Sigmoid colon (tissue), 7 donors: ENCODE data around the gene TDRD6. TPM values are rescaled to one million over a fixed set of nuclear protein-coding genes. Genes with fewer than 3 reads are reported as not detected.

ENCODE experiments used
- DNase-seq: peaks from one replicate; pipeline ENCODE4 v3.0.0-alpha.2; 2019
- H3K27ac ChIP-seq, 4 donors: fragments of 200-600 bp; sonication (generic); one replicate each; pipeline ENCODE4 v1.5.1; 2016 to 2019; ENCODE audit warnings: mild to moderate bottlenecking in 1 of 4
- H3K27me3 ChIP-seq, 3 donors: fragments of 200-600 bp; sonication (generic); one replicate each; pipeline ENCODE4 v1.5.1; 2019; ENCODE audit warnings: mild to moderate bottlenecking in 1 of 3
- H3K36me3 ChIP-seq, 4 donors: fragments of 200-600 bp; sonication (generic); one replicate each; pipeline ENCODE4 v1.5.1; 2016 to 2019
- H3K4me1 ChIP-seq, 4 donors: fragments of 200-600 bp; sonication (generic); one replicate each; pipeline ENCODE4 v1.5.1; 2017 to 2019
- H3K4me3 ChIP-seq, 4 donors: fragments of 200-600 bp; sonication (generic); one replicate each; pipeline ENCODE4 v1.5.1; 2017 to 2019; ENCODE audit warnings: mild to moderate bottlenecking in 2 of 4, moderate library complexity in 1 of 4
- H3K9me3 ChIP-seq, 4 donors: fragments of 200-600 bp in 3 of 4; sonication (generic) in 3 of 4; one replicate each; pipeline versions ENCODE4 v1.5.1 to v1.6.1; 2013 to 2019
- EP300 ChIP-seq, 4 donors: sonication (generic); formaldehyde crosslinking; IDR thresholded peaks; one replicate each; pipeline ENCODE4 v1.6.1; 2017; ENCODE audit warnings: antibody characterized with exemption in 4 of 4
- POLR2A ChIP-seq, 2 donors: fragments of 450-650 bp; IDR thresholded peaks; one replicate each; pipeline ENCODE4 v1.6.1; 2016; ENCODE audit warnings: antibody characterized with exemption in 2 of 2, mild to moderate bottlenecking in 2 of 2, moderate library complexity in 2 of 2
- POLR2AphosphoS5 ChIP-seq, 4 donors: sonication (generic); formaldehyde crosslinking; IDR thresholded peaks; one replicate each; pipeline ENCODE4 v1.6.1; 2017; ENCODE audit warnings: antibody characterized with exemption in 4 of 4
- WGBS, 2 donors: extraction: QIAGEN DNeasy Blood & Tissue Kit; methylation state at CpG; one replicate each; pipeline ENCODE4 v1.1.7; 2013; 5-methylcytosine and 5-hydroxymethylcytosine counted together
- intact Hi-C: fragments of 100-400 bp; cut with DNase I; formaldehyde crosslinking; loops from one replicate; pipeline ENCODE4 v1.15.1; 2023
- polyA plus RNA-seq, 3 donors: library from polyadenylated mRNA; stranded (reverse); fragments of 200-250 nt; gene quantifications; one replicate each; pipeline ENCODE4 v1.2.3, GENCODE V29; 2013
- total RNA-seq, 4 donors: library from RNA; depleted of rRNA; stranded (reverse); fragments of >200 nt; gene quantifications; one replicate each; pipeline ENCODE4 v1.1.0, GENCODE V29; 2016
- TF ChIP-seq, protein P1 (sequence below), 4 experiments: fragments of 450-650 bp in 3 of 4; fragments of 200-600 bp in 1 of 4; IDR thresholded peaks; one replicate each; pipeline ENCODE4 v1.5.1; 2016 to 2019; ENCODE audit warnings: antibody characterized with exemption in 4 of 4, mild to moderate bottlenecking in 3 of 4, moderate library complexity in 2 of 4
- donor health status: healthy with polysubstance abuse.
- donor health status: Bipolar disorder and iron deficiency.
- donor health status: healthy.

The TDRD6 gene
- total and polyA plus RNA-seq, 7 donors, result under 0.01 to 1.9 (median 0.72) TPM; not detected in 1

DNA sequence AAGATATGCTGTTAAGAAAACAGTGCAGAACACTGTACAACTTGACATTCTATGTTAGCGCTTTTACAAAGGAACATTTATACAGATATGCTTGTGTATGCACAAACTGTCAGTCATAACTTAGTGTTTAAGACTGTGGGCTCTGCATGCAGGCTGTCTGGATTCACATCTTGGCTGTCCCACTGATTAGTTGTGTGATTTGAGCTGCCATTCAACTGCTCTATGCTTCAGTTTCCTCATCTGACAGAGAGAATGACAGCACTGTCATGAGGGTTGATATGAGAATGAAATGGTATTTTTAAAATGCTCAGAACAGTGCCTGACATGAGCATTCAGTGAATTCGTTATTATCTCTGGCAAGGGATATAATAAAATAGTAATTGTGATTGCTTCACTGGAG is 26.2 kb upstream of the TDRD6 start:
- Histone ChIP-seq H3K27me3 (no peaks in the 10 kb centered on the region), H3K4me3 (no peak overlapping the region), H3K4me1 (no peaks in the 10 kb centered on the region), H3K9me3 (no peaks in the 10 kb centered on the region), H3K36me3 (peaks cover 0 to 33% (median 0%) of the 10 kb centered on the region in 4 donors), H3K27ac (no peak overlapping the region)
- 81 to 86% methylated on average over 2 of the region's 2 CpGs for WGBS, 2 donors
- no peak for DNase-seq
- TF ChIP-seq, protein P1, sequence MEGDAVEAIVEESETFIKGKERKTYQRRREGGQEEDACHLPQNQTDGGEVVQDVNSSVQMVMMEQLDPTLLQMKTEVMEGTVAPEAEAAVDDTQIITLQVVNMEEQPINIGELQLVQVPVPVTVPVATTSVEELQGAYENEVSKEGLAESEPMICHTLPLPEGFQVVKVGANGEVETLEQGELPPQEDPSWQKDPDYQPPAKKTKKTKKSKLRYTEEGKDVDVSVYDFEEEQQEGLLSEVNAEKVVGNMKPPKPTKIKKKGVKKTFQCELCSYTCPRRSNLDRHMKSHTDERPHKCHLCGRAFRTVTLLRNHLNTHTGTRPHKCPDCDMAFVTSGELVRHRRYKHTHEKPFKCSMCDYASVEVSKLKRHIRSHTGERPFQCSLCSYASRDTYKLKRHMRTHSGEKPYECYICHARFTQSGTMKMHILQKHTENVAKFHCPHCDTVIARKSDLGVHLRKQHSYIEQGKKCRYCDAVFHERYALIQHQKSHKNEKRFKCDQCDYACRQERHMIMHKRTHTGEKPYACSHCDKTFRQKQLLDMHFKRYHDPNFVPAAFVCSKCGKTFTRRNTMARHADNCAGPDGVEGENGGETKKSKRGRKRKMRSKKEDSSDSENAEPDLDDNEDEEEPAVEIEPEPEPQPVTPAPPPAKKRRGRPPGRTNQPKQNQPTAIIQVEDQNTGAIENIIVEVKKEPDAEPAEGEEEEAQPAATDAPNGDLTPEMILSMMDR (IDR thresholded peaks at IDR 0.05), result no peak
- intact Hi-C loops, result no loop called here

DNA sequence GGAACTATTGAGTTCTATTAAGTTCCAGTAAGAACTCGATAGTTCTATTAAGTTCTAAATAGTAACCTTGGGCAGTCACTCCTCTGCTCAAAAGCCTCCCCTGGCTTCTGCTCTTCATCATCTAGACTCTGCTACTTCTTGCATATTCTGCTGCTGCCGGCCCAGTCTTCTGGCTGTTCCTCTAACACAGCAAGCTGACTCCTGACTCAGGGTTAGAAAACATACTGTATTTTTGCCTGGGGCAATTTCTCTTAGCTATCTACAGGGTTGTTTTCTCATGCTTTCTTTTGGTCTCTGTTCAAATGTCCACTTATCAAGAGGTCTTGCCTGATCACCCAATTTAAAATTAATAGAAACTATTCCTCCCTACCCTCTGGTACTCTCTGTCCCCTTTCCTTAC is 20.3 kb upstream of the TDRD6 start:
- H3K27ac ChIP-seq, result no peak overlapping the region
- no peak overlapping the region for H3K4me3 ChIP-seq
- intact Hi-C loops, result no loop called here
- no peaks in the 10 kb centered on the region for H3K4me1 ChIP-seq
- H3K36me3 ChIP-seq, result peaks cover 0 to 61% (median 11%) of the 10 kb centered on the region in 4 donors
- WGBS, 2 donors, result 93 to 95% methylated on average over 2 of the region's 2 CpGs
- TF ChIP-seq POLR2AphosphoS5 (IDR thresholded peaks at IDR 0.05) (no peak), EP300 (IDR thresholded peaks at IDR 0.05) (no peak), POLR2A (IDR thresholded peaks at IDR 0.05) (no peak)
- TF ChIP-seq, protein P1 (IDR thresholded peaks at IDR 0.05), result no peak
- no peaks in the 10 kb centered on the region for H3K9me3 ChIP-seq
- no peaks in the 10 kb centered on the region for H3K27me3 ChIP-seq
- no peak for DNase-seq

DNA sequence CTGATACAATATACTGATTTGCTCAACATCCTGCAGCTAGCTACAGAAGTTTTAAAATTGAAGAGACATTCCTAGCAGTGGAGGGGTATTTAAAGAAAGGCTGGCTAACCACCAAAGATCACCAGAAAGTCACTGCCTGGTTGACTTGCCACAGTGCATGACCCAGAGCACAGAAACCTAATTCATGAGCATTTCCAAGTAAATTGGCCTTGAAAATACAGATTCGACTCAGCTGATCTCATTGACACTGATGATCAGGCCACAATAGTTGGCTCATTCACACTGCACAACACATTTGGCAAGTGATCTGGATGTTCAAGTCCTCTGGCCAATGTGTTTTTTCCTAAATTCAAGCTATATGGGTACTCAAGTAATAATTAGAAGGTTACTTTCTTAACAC is 13.3 kb upstream of the TDRD6 start:
- no peak for DNase-seq
- Histone ChIP-seq H3K4me3 (no peak overlapping the region), H3K27ac (no peak overlapping the region), H3K4me1 (no peaks in the 10 kb centered on the region), H3K9me3 (no peaks in the 10 kb centered on the region), H3K36me3 (peaks cover 0 to 79% (median 6%) of the 10 kb centered on the region in 4 donors), H3K27me3 (no peaks in the 10 kb centered on the region)
- intact Hi-C loops, result no loop called here
- no peak for TF ChIP-seq POLR2A (IDR thresholded peaks at IDR 0.05)
- TF ChIP-seq EP300 (IDR thresholded peaks at IDR 0.05), result no peak
- TF ChIP-seq POLR2AphosphoS5 (IDR thresholded peaks at IDR 0.05), result no peak
- TF ChIP-seq, protein P1 (IDR thresholded peaks at IDR 0.05), result no peak
- 85 to 92% methylated on average over 1 of the region's 1 CpG for WGBS, 2 donors

DNA sequence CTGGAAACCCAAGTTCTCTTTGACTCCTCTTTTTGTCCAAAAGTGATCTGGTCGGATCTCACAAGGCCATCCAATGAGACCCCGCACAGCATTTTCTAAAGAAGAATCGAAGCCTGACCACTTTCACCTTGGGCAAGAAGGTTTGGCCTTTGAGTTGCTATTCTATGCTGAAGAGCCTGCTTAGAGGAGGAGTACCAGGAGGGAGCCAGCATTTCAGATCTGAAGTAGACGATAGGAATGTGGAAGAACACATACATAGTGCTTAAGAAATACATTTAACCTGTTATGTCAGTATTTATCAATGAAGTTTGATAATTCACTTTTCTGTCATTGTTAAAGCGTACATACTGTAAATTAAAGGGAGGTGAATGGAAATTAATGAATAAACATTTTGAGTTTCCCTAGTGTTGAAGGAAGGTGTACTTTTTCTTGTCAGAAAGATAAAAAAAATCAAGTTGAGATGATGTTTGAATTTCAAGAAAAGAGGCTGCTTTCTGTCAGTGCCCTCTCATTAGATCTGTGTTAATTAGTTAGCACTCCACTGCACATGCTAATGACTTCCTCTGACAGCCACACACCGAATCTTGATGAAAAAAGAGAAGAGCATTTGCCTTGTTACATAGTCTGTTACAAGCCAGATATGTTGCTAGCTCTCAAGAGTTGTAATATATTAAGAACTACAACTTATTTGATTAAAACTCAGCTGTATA is 10.9 kb upstream of the TDRD6 start:
- no peaks in the 10 kb centered on the region for H3K4me1 ChIP-seq
- no peak overlapping the region for H3K27ac ChIP-seq
- no peaks in the 10 kb centered on the region for H3K27me3 ChIP-seq
- WGBS, 2 donors, result 88 to 91% methylated on average over 6 of the region's 6 CpGs
- H3K36me3 ChIP-seq, result peaks cover 0 to 59% (median 0%) of the 10 kb centered on the region in 4 donors
- no peak for DNase-seq
- intact Hi-C loops, result no loop called here
- TF ChIP-seq POLR2A (IDR thresholded peaks at IDR 0.05), result no peak
- TF ChIP-seq EP300 (IDR thresholded peaks at IDR 0.05), result no peak
- no peaks in the 10 kb centered on the region for H3K9me3 ChIP-seq
- no peak overlapping the region for H3K4me3 ChIP-seq

DNA sequence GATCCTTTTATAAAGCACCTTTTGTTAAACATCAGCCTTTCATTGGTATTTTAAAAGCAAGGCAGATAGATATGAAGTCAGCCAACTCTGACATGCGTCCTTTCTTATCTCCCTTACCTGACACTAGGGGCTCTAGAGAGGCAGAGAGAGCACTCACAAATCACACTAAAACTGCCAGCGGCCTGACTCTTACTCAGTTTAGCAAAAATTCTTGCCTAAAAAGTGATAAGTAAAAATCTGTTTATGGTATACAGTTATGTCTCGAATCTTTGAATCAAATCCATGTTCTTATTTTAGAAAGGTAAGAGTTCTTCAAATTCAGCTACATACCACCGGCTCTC is 10.4 kb upstream of the TDRD6 start:
- no peak overlapping the region for H3K4me3 ChIP-seq
- peaks cover 0 to 54% (median 0%) of the 10 kb centered on the region in 4 donors for H3K36me3 ChIP-seq
- no peaks in the 10 kb centered on the region for H3K27me3 ChIP-seq
- intact Hi-C loops, result no loop called here
- H3K4me1 ChIP-seq, result no peaks in the 10 kb centered on the region
- TF ChIP-seq, protein P1 (IDR thresholded peaks at IDR 0.05), result no peak
- TF ChIP-seq POLR2A (IDR thresholded peaks at IDR 0.05) (no peak), EP300 (IDR thresholded peaks at IDR 0.05) (no peak), POLR2AphosphoS5 (IDR thresholded peaks at IDR 0.05) (no peak)
- no peak for DNase-seq
- no peak overlapping the region for H3K27ac ChIP-seq
- WGBS, 2 donors, result 78 to 81% methylated on average over 4 of the region's 4 CpGs
- H3K9me3 ChIP-seq, result no peaks in the 10 kb centered on the region
